GM19023 (cell line): ENCODE results near the gene MCCC1.

Experiments used
- ATAC-seq: cut with Tn5 transposase; IDR thresholded peaks from one replicate; pipeline ENCODE4 v1.9.1; 2021; ENCODE audit warnings: mild to moderate bottlenecking, moderate library complexity; ENCODE audit not compliant: unreplicated experiment

Gene MCCC1

GRCh38 chr3:182989566-182989965, 109.7 kb downstream of the MCCC1 start:
- ATAC-seq = no peak

DNA sequence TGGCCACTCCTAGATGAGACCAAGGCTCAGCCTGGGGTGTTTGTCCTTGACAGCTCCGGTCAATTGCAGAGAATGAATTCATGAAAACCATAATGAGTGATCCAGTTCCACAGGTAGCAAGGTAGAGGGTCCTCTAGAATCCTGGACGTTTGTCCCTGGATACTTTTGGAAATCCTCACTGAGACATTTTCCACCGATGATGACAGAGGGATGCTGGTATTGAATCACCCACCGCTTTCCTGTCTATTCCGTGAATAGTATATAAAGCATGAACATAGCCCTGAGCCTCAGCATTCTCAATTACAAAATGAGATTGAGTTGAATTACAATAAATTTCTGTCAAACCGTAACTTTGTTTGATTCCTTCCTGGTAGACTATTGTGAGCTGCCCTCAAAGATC, 113.3 kb downstream of the MCCC1 start:
- no peak for ATAC-seq

GRCh38 chr3:182983876-182984275, 115.4 kb downstream of the MCCC1 start:
- no peak for ATAC-seq

DNA sequence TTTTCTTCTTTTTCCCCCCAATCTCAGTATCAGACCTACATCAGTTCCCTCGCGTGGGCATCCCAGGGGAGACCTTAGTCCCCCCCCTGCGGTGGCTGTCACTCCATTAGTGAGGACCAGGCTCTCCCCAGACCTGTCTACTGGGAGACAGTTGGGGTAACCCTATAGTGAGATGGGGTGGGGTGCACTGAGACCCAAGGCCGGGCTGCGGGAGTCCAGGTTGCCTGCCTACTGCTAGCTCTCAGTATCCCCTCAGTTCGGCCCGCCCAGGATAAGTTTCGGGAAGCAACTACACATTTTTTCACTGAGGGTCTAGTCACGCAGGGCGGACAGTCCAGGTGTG, 118.3 kb downstream of the MCCC1 start:
- no peak for ATAC-seq

GRCh38 chr3:182980204-182981037, 118.9 kb downstream of the MCCC1 start, which contains the start of gene DCUN1D1:
Gene DCUN1D1 (minus strand): TSS chr3:182980538. CDS start chr3:182980489, 49 bp downstream.
- ATAC-seq = peak; percentile 93

DNA sequence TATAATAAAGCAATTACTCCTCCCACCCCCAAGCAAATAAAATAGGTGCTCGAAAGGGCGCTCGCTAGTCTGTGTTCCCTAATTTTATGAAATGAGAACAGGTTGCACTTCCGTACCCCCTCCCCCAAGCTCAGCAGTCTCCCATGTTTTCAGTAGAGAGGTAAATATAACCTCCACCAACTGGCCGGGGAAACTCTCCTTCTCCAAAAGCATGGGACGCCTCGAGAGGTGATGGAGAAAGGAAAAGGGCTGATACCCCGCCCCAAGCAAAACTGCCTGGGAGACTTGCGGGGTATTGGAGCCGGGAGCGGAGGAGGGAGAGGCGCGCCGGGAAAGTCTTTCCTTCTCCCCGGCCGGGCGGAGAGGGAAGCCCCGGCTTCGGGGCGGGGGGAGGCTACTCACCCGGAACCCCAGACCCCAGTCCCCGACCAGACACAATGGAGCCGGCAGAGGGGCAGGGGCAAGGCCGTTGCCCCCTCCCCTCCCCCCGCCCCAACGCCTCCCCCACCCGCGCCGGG, 119.6 kb downstream of the MCCC1 start:
- ATAC-seq = peak; percentile 2

- ATAC-seq = no peak
These were observed 120.1 kb downstream of the MCCC1 start for GRCh38 chr3:182979103-182979673.

- no peak for ATAC-seq
These were observed 120.9 kb downstream of the MCCC1 start for GRCh38 chr3:182978387-182978786.

- no peak for ATAC-seq
These were observed 126.2 kb downstream of the MCCC1 start for GRCh38 chr3:182973047-182973446.

GRCh38 chr3:182972387-182972786, 126.9 kb downstream of the MCCC1 start:
- ATAC-seq = no peak

DNA sequence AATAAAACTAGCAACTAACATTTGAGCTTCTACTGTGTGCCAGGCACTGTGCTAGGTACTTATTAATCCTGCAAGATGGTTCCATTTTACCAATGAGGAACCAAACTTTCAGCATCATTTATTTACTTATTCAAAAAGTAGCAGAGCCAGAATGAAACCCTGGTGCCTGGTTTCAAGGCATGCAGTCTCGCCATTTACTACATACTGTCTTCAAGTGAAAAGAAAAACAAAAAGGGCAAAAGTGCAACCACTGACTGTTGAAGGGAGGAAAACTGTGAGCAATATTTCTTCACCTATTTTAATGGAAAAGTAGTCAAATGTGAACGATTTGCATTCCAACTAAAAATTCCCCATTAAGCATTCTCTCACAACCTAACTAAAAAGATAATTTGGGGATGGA, 127.7 kb downstream of the MCCC1 start:
- no peak for ATAC-seq

DNA sequence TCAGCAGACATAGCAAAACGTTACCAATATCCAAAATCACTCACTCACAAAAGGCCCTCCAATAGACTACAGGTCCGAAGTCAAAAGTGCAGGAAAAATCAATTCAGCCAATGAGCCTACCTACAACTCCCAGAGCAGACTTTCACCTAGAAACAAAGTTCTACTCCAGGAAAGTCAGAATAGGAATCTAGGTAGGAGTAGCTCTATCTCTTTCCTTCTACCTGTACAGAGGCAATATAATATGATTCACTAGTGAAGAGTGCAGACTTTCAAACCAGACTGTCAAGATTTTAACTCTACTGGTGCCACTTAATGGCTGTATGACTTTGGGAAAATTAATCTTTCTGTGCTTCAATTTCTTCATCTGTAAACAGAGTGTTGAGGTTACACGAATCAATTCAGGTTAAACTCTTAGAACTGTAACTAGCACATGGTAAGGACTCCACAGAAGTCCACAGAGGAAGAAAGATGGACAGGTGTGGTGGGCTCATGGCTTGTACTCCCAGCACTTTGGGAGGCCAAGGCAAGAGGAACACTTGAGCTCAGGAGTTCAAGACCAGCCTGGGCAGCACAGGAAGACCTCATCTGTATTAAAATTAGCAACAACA, 128.4 kb downstream of the MCCC1 start:
- no peak for ATAC-seq

- no peak for ATAC-seq
These were observed 129.4 kb downstream of the MCCC1 start for GRCh38 chr3:182969853-182970252.

DNA sequence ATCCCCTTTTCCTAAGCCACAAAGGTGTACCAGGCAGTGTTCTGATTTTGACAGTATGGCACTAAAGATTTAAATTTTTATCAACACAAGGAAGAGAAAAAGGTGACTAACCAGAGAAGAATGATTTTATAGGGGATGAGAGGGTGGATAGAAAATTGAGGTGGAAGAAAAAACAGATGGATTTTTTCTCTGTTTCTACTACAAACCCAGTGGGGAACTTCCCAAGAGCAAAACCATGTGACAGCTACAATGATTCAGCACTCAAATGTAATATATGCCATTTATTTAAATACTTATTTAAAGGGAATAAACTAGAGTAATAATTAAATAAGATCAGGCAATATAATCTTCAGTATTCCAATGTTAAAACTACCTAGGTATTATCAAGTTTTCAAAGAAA, 130.0 kb downstream of the MCCC1 start:
- ATAC-seq = no peak

GRCh38 chr3:182967218-182968204, 131.8 kb downstream of the MCCC1 start:
- ATAC-seq = no peak

DNA sequence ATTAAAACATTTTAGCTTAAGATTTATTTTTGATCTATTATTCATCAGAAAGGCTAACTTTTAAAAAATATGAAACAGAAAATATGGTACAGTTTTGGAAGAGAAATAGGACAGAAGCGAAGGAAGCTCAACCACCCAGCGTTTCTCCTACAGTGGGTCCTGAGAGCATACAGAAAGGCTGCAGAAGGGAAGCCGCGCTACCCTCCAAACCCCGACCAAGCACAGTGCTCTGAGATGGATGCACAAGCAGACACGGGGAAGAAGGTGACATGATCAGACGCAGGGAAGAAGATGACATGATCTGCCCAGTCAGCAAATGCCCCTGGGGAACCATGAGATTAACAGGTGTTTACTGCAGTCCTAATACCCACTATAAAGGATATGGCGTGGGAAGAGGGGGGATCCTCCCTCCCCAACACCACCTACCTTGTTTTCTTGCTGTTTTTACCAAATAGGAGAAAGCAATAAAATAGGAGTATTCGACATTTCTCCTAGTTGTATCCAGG, 133.4 kb downstream of the MCCC1 start:
- ATAC-seq = no peak
